GM04503 (cell line): ENCODE data around the gene CLN6.
"Not testable (repeated sequence)": the region's sequence is repeated elsewhere in the genome, so short reads cannot be mapped to it uniquely, and the experiment has no call there.

Experiments used
- DNase-seq: peaks from one replicate; pipeline ENCODE4 v3.0.0-alpha.2; 2012; ENCODE audit warnings: low read depth

Gene CLN6

DNA sequence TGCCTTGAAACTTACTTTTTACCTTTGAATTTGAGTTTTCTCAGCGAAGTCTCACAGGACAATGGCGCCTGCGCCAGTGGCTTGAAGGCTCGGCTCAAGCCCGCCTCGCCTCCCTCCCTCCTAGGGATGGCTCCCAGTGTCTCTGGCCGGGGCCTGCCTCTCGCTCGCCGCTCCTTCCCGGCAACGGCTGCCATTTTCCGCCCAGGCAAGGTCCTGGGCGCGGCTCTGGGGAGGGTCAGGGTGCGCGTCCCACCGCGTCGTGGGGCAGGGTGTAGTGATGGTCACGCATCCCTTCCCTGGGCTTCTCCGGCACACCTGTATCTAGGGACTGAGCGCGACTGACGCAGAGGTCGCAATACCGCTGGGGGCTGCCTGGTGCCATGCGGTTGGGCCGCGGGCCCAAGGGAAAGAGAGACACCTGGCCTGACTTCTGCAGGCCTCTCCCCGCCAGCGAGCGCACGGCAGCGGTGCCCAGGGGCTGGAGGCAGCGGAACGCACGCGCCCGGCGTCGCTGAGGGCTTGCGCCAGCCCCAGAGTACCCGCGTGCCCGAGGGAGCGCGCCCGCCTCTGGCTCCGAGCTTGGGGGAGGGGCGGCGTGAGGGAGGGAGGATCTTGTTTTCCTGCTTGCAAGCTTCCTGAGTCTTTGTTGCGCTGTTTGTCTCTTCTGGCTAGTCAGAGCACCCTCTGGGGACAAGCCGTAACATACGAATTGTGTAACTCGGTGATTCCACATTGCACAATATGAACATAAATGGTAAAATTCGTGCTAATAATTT lies 27.3 kb upstream of the CLN6 start:
- peak; percentile 63 for DNase-seq

DNA sequence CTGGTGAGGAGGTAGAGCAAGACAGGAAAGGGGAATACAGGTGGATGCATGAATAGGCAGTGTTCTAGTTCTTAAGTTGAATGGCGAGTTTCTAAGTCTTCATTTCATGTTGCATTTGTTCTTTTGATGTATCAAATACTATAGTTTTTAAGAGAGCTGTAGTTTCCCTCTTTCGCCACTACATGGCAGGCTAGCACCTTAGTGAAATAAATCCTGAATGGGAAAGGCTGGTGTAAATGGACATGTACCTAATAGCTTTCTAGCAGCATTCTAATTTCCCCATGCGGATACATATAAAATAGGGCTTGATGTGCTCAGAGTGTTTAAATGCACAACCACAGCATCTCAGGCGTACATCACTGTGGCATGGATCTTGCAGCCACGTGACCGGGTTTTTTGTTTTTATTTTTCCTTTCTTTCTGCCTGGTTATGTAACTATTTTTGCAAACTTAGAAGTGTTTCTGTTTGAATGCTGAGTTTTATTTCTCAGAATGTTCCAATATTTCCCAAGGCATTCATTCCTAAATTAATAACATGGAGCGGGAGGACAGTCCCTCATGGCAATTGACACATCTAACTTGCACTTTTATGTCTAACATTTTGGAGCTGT lies 23.5 kb upstream of the CLN6 start:
- no peak for DNase-seq

DNA sequence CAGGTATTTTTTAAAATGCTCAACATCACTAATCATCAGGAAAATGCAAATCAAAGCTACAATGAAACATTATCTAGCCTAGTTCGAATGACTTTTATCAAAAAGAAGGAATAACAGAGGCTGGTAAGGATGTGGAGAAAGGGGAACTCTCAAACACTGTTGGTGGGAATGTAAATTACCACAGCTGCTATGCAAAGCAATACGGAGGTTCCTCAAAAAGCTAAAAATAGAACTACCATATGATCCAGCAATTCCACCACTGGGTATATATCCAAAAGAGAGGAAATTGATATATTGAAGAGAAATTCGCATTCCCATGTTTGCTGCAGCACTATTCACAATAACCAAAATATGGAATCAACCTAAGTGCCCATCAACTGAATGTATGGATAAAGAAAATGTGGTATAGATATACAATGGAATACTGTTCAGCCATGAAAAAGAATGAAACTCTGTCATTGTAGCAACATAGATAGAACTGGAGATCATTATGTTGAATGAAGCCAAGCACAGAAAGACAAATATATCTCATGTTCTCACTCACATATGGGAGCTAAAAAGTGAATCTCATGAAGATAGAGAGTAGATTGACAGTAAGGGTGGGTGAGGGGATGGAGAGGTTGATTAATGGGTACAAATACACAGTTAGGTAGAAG lies 19.7 kb upstream of the CLN6 start:
- DNase-seq: no peak

DNA sequence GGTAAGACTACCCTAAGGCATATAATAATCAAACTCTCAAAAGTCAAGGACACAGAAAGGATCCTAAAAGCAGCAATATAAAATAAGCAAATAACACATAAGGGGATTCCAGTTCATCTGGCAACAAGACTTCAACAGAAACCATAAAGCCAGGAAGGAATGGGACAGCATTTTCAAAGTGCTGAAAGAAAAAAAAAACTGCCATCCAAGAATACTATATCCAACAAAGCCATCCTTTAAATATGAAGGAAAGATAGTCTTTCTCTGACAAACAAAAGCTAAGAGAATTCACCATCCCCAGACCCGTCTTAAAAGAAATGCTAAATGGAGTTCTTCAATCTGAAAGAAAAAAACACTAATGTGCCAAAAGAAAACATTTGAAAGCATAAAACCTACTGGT lies 14.7 kb upstream of the CLN6 start:
- DNase-seq: no peak

DNA sequence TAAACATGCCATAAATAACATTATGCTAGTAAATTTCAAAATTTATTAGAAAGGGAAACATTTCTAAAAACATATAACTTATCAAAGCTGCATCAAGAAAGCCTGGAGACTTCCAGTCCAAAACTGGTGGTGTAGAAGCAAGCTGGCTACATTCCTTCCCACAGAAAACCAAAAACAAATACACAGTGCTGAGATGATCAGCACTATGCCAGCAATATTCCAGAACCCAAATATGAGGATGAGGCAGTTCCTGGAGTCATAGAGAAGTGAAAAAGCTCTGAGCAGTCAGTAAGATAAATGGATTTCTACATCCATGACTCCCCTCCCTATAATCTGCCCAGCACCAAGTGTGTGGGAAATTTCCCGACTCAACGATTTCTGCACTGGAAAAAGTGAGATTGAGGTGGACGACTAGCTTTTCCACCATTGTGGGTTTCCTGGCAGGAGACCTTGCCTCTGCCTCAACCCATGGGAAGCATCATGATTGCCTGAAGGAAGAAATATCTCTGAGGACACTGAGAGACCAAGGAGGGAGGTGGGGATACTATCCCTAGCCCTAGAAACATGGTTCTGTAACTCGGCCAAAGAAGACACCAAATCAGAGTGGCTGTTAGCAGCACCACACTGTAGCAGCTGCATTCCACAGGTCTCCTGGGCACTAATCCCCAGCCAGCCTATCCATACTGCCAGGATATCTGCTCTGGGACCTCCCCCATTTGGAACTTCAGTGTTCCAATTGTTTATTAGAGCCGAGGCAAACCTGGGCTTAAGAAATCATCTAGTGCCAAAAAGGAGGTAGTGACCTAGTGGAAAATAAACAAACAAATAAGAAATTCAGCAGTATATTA lies 11.8 kb upstream of the CLN6 start:
- no peak for DNase-seq

DNA sequence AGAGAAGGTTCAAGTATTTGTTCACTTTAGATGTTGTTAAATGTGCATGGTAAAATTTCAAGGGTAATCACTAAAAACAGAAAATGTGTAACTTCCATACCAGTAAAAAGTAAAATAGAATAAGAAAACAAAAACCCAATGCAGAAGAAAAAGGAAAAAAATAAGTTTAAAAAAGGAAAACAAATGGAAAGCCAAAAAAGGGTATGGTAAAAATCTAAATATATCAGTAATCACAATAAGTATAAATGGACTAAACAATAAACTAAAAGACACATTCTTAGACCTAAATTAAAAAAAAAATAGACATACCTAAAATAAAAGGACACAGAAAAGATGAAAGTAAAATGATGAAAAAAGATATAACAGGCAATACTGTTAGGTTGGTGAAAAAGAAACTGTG lies 9.5 kb upstream of the CLN6 start:
- no peak for DNase-seq

DNA sequence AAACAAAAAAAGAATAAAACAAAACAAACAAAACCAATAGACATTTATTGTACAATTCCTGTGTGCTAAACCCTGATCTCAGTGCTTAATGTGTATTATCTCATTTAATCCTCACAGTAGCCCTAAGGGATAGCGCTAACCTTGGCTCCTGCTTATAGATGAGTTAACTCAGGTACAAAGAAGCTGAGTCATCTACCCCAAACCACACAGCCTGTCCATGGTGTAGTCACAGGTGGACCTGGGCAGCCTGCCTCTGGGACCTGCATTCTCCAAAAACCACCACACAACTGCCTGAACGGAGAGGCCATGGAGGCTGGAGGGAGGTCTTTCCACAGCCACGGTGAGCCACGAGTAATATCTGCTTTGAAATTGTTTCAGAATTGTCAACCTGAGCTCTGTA lies 5.5 kb upstream of the CLN6 start:
- no peak for DNase-seq

DNA sequence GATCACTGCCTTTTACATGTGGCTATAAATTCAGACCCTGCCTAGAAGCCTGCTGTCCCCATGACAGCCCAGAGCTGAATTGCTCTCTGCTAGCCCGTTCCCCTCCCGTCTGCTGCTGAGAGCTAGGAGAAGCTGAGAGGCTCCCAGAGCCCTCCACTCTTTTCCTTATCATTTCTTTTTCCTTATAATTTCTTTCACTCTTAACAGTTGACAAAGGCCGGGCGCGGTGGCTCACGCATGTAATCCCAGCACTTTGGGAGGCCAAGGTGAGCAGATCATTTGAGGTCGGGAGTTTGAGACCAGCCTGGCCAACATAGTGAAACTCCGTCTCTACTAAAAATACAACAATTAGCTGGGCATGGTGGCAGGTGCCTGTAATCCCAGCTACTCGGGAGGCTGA lies 5.0 kb upstream of the CLN6 start:
- DNase-seq: not testable (repeated sequence)

DNA sequence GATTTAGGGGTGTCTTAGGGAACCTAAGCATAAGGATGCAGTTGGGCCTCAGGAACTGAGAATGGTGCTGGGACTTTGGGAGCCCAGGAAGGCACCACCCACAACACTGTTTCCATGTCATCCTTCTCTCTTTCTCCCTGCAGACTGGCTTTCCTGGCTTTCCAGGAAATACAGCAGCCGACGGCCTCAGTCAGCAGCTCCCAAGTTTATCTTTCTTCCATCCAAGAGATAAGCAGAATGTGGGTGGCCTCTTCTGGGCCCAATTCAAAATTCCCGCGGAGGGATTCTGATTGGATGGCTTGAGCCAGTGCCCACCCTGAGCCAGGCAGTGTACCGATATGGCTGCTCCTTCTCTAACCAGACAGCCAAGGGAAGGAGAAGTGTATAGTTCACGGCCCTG lies 4.5 kb upstream of the CLN6 start:
- no peak for DNase-seq

DNA sequence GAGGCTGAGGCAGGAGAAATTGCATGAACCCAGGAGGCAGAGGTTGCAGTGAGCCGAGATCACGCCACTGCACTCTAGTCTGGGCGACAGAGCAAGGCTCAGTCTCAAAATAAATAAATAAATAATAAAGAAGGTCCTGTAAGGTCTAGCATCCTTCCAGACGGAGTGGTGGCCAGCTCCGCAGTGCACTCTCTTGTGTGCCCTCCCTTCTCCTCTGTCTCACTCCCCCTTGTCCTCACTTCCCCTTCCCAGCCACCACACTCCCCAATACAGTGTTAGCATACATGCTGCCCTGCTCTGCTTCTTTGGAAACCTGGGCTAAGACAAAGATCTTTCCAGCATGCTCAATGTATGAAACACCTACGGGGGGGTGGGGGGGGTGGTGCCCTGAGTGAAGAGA lies 3.4 kb upstream of the CLN6 start:
- DNase-seq: no peak

DNA sequence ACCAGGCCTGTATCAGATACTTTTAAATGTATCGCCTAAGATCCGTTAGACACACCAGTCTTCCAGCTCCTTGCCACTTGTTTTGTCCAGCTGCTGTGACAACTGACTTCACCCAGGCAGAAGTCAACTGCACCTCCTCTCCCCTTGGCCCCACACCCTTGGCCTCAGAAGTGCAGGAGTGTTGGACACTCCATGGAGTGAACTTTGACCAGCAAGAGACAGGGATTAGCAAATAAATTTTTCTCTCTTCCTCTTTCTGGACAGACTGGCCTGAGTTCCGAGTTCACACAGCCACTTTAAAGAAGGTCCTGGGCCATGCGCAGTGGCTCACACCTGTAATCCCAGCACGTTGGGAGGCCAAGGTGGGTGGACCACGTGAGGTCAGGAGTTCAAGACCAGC lies 2.9 kb upstream of the CLN6 start:
- DNase-seq: no peak

DNA sequence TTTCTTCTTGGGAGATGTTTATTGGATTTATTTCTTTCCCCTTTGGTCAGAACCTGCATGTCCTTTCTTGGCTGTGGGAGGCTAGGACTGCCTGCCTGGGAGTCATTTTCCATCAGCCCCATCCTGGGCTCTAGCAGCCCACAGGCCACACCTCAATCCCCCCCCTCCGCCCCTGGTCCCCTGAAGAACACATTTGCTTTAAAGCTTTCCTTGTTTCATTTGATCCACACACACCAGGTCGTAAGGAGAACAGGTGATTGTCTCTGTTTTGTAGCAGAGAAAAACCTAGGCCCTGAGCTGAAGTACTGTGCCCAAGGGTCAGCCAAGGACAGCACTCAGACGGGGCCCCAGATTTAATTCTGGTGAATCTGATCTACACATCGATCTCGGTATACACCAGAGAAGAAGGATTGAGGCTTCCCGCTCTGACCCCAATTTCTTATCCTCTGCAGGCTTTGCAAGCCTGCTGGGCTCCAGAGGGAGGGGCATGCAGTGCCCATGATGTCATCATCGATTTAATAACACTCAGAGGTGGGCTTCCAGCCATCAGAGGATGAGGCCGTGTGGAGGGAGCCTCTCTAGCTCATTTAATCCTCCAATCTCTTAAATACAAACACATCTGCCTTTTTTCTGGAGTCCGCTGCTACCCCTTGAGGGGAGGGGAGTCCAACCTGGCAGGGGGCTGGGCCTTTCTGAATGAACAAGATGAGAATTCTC lies 1.7 kb upstream of the CLN6 start:
- DNase-seq: no peak

DNA sequence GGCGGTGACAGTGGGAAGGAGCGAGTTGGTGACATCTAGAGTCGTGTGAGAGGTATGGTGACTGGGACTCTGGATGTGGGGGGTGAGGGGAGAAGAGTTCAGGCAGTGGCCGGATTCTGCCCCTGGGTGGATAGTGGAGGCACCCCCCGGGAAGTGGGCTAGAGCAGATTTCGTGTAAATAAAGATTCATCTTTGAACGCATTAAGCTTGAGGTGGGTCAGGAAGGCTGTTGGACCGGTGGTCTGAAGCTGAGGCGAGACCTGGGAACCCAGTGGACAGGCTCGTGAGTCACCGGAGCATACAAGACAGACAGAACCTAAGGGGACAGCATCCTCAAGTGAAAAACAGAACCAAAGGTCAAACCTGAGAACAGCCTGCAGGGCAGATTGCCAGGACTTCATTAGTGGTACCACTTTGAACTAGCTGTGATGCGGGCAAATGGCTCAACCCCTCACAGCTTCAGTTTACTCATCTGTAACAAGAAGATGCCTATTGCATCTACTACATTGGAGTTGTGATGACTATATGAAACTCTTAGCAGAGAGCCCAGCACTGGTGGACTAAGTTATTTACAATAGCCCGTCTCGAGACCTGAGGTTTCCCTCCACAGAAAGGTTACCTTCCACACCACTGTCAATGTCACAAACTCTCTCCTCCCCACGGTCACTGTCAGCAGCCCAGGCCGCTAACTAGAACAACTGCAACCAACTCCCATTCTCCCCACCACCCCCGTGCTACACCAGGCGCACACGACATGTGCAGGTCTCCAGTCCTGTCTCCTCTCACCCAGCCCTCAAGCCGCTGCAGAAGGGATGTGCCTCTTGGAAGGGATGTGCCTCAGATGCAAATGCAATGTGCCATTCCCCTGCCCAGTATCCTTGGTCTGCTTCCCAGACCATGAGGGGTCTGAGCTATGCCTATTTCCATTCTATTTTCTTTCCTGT lies 901 bp upstream of the CLN6 start:
- no peak for DNase-seq

DNA sequence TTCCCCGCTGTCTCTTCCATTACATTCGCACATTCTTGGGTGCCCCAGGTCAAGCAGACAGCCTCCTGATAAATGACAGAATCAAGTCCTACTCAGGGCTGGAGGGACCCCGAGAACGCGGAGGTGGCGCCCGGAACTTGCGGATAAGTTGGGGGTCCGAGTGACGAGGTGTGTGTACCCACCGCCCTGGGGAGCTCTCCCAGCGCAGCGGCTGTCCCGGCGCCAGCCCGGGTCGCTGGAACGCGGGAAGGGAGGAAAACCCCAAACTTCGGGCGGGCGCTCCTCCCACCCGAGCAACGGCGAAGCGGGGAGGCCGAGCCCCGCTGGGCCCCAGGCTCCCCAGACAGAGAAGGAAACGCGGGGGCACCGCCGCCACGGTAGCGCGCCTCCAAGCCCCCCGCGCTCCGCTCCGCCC lies 550 bp downstream of the CLN6 start:
- no peak for DNase-seq

DNA sequence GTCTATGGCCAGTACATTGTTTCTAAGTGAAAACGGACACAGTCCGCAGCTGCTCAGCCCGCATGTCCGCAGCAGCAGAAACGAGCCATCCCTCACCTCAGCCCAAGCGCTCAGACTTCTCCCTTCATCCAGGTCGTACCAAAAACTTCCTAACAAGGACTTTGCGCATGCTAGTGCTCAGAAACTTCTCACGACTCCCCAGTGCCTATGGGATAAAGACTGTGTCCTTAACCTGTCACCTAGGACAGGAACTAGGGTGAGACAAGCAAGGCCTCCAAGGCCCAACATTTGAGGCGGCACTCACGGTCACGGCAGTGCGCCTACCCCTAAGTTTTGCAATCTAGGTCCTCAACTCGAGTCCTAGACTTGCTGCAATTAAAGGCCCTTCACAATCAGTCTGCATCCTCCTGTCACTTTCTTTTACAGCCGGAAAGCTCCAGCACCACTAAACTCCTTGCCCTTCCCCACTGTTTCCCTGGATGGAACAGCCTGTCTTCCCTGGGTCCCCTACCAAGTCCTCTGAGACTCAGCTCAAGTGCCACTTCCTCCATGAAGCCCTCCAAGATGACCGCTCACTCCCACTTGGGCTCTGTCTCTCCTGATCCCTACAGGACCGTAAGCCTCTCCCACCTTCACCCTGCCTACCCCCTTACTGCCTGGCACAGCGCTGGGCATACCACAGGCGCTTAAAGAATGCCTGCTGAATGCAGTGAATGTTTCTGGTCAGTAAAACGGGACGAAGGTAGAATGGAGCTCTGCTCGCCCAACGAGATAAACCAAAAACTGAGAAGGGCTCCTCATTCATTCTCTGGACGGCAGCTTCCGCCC lies 1.2 kb downstream of the CLN6 start:
- DNase-seq: no peak

DNA sequence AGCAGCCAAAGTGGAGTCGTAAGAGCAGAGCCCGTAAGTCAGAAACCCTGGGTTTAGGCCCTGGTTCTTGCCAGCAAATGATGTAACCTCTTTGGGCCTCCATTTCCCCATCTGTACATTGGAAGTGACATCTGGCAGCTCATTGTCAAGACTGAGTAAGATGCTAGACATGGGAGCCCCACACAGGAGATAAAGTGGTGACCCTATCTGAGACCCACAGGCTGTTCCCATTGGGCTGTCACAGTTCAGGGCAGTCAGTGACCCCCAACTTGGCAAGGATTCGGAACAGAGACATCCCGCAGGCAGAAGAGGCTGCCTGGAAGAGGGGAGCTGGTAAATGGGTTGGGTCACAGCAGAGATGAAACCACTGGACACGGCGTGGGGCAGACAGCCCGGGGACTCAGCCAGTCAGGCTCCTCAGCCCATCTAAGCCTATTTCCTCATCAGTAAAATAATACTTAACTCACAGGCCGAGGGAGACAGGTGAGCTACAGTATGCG lies 1.8 kb downstream of the CLN6 start:
- DNase-seq: no peak

DNA sequence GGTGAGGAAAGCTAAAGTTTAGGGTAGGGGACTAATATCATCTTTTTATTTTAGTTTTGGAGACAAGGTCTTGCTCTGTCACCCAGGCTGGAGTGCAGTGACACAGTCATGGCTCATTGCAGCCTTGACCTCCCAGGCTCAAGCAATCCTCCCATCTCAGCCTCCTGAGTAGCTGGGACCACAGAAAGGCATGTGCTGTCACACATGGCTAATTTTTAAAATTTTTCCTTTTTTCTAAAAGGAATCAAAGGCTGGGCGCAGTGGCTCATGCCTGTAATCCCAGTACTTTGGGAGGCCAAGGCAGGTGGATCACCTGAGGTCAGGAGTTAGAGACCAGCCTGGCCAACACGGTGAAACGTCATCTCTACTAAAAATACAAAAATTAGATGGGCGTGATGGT lies 4.1 kb downstream of the CLN6 start:
- not testable (repeated sequence) for DNase-seq

DNA sequence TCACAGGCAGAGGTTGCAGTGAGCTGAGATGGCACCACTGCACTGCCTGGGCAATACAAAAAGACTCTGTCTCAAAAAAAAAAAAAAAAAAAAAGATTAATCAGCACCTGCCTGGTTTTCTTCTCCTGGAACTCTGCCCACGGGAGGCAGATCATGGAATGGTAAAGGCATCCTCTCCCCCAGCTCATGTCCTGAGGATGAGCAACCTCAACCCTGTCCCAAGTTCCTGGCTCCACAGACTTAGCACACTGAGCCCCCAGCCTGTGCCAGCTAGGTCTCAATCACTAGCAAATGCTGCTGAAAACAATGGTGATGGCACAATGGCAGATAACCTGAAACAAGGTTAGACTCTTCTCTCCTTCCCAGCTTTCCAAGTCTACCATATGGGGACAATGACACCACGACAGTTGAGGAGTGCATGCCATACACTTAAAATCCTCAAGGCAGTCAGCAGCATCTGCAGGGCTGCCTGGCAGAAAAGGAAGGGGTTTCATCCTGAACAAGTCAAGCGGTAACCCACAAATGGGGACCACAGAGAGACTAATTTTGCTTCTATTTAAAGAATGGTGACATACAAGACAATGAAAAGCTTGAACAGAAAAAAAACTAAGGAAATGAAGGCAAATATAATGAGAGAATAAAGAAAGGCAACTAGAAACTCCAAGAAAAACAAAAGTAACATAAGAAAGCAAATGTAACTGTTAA lies 4.8 kb downstream of the CLN6 start:
- no peak for DNase-seq

DNA sequence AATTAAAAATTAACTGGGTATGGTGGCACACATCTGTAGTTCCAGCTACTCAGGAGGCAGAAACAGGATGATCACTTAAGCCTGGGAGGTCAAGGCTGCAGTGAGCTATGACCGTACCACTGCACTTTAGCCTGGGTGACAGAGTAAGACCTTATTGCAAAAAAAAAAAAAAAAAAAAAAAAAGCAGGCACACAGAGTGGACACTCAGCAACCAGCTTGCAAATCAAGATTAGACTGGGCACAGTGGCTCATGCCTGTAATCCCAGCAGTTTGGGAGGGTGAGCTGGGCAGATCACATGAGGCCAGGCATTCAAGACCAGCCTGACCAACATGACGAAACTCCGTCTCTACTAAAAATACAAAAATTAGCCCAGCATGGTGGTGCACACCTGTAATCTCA lies 5.4 kb downstream of the CLN6 start:
- DNase-seq: no peak
